HAP-1 (cell line): ENCODE results near the gene FRAS1.

Experiments used
- DNase-seq, 2 experiments: peaks; one replicate each; pipeline ENCODE4 v3.0.0-alpha.2; 2016 to 2020; ENCODE audit warnings: low spot score in 2 of 2
- H3K27me3 ChIP-seq: fragments of 250-450 bp; sonication (Bioruptor Pico); 2 replicates; pipeline ENCODE4 v1.5.1; 2020; ENCODE audit warnings: low read depth, mild to moderate bottlenecking, moderate library complexity
- H3K36me3 ChIP-seq: fragments of 250-450 bp; sonication (Bioruptor Pico); replicated peaks from 2 replicates; pipeline ENCODE4 v1.5.1; 2020; ENCODE audit warnings: mild to moderate bottlenecking
- H3K4me1 ChIP-seq: fragments of 250-450 bp; sonication (Bioruptor Pico); 2 replicates; pipeline ENCODE4 v1.5.1; 2020; ENCODE audit warnings: mild to moderate bottlenecking
- H3K4me3 ChIP-seq: fragments of 250-450 bp; sonication (Bioruptor Pico); 2 replicates; pipeline ENCODE4 v1.5.1; 2020; ENCODE audit warnings: mild to moderate bottlenecking, moderate library complexity
- H3K9me3 ChIP-seq: fragments of 250-450 bp; sonication (Bioruptor Pico); 2 replicates; pipeline ENCODE4 v1.5.1; 2020; ENCODE audit warnings: mild to moderate bottlenecking, moderate library complexity
- in situ Hi-C: fragments of 300-500 bp; cut with MboI; formaldehyde crosslinking; loops from 3 replicates; pipeline ENCODE4 v1.14.3; 2020; ENCODE audit warnings: low sequenced_read_pairs, inconsistent platforms, mixed read lengths

FRAS1 gene

DNA sequence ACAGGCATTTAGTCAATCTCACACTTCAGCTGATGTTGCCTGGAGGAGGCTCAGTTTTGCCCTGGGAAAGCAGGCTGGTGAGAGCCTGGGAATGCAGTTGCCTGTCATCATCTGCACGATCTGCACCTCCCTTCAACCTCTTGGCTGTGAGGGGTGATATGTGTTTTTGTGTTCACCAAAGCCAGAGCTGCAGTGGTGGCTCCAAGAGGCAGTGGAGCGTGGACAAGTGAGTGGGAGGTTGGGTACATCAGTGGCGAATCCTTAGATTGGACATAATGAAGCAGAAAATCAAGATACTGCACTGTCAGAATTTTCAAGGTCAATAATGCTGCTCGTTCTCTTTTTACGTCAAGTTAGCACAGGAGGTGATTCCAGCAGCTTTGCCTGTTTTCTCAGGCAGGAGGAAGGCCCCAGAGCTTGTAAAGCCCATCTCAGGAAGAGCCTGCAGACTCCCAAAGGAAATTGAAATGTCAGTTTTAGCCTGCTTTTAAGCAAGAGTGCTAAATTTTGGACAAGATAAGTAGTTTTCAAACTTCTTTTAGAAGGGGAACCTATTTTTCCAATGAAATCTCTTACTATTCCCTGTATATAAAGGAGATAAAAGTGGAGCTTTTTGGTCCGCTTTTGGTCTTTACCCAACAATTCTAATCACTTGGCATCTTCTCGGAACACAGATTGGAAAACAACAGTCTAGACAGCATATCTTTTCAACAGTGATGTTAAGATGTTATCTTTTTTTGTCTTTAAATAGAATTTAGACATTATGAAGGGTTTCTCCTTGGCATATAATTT, 92.8 kb downstream of the FRAS1 start:
- DNase-seq: no peak
- H3K4me1 ChIP-seq: no peaks in the 10 kb centered on the region
- H3K27me3 ChIP-seq: no peaks in the 10 kb centered on the region
- H3K9me3 ChIP-seq: no peaks in the 10 kb centered on the region
- in situ Hi-C loops: no loop called here
- H3K4me3 ChIP-seq: no peak overlapping the region
- no peaks in the 10 kb centered on the region for H3K36me3 ChIP-seq

DNA sequence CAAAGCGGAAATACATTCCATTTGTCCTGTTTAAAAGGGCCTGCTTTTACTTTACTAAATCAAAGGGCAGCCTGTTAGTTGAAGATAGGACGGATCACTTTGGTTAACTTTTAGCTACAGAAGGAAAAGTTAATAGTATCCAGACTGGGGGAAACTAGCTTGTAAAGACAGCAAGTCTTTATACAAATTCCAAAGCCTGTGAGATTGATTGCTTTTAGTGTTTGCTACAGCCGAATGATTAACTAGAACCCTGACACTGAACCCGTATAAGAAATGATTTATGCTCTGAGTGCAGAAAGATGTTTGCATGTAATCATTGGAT, 93.4 kb downstream of the FRAS1 start:
- DNase-seq: no peak
- Histone ChIP-seq H3K9me3 (no peaks in the 10 kb centered on the region), H3K4me1 (no peaks in the 10 kb centered on the region), H3K4me3 (no peak overlapping the region), H3K27me3 (no peaks in the 10 kb centered on the region), H3K36me3 (no peaks in the 10 kb centered on the region)
- in situ Hi-C loops: no loop called here

DNA sequence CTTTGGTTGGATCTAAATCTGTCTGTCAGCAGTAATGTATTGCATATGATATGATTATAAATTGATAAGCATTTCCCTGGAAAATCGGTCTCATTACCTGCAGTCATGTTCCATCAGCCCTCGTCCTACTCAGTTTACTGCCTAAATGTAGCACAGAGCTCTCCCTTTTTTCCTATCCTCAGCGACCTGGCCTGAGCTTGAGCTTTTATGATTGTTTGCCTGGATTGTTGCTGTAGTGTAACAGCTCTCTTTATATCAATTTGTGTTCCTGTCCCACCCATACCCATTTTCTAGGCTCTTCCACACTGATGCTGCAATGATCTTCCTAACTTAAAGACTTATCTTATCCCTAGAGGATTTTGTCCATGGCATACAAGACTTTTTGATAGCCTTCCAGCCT, 95.7 kb downstream of the FRAS1 start:
- in situ Hi-C loops: no loop called here
- Histone ChIP-seq H3K9me3 (no peaks in the 10 kb centered on the region), H3K4me1 (no peaks in the 10 kb centered on the region), H3K27me3 (no peaks in the 10 kb centered on the region), H3K36me3 (no peaks in the 10 kb centered on the region), H3K4me3 (no peak overlapping the region)
- no peak for DNase-seq

DNA sequence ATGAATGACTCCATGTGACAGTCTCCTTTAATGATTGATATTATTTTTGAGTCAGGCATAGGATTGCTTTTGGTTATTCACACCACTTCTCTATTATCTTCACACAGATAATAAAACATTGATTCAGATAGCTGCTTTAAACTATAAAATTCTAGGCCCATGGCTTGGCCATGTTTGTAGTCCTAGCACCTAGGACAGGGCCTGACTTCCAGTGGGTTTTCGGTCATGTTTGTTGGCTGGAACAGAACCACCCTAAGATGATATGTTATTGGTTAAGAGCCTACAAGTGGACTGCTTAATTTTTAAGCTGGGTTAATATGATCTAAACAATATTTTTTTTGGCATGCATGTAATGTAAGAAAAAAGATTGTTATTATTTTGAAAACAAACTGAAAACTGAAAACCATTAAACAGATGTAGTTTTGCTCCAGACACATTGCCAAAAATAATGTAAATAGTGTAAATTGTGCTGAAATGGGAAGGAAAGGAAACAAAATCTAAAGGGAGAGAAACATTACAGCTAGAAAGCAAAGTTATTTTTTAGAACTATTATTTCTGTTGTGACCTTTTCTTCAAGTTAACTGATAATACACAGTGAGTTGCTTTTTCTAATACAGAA, 98.0 kb downstream of the FRAS1 start:
- in situ Hi-C loops: no loop called here
- Histone ChIP-seq H3K27me3 (no peaks in the 10 kb centered on the region), H3K9me3 (no peaks in the 10 kb centered on the region), H3K4me3 (no peak overlapping the region), H3K4me1 (no peaks in the 10 kb centered on the region), H3K36me3 (no peaks in the 10 kb centered on the region)
- no peak for DNase-seq

DNA sequence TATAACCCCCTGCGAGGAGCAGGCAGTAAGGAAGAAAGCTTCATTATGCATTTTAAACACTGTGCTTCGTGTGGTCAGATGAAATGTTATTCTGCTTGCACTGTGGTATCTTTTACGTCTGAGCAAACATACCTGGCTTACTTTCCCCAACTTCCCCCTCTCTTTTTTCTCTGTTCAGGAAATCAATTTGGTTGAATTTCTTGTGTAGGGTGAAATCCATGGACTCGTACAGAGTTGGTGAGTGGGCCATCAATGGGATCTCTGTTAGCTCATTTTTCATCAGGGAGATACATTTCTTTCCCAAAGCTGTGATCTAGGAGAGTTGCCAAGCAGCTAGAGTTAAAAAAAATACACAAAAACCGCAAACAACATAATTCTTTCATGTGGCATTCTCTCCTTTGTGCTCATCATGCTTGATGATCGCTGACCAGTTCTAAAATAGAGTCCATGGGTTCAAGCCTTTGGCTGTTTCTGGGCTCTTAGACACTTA, 98.5 kb downstream of the FRAS1 start:
- no peaks in the 10 kb centered on the region for H3K9me3 ChIP-seq
- in situ Hi-C loops: no loop called here
- no peaks in the 10 kb centered on the region for H3K27me3 ChIP-seq
- no peak for DNase-seq
- H3K4me1 ChIP-seq: no peaks in the 10 kb centered on the region
- no peak overlapping the region for H3K4me3 ChIP-seq
- no peaks in the 10 kb centered on the region for H3K36me3 ChIP-seq

DNA sequence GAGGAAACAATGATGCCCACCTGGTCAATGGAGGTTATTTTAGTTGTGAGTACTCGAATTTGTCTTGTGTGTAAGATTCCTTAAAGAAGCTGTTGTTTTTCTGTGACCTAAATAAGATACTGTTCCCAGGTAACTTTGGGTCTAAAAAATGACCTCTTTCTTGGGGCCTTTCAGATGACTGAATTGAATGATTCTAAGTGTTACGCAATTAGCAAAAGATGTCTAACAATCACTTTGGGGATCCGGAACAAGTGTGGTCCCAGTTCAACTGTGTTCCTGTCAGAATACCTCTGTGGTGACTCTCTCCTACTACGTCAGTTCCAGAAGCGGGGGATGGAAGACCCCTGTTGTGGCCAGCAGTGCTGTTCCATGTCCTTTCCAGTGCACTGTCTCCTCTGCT, 99.4 kb downstream of the FRAS1 start:
- no peaks in the 10 kb centered on the region for H3K4me1 ChIP-seq
- no peak for DNase-seq
- no peak overlapping the region for H3K4me3 ChIP-seq
- no peaks in the 10 kb centered on the region for H3K9me3 ChIP-seq
- no peaks in the 10 kb centered on the region for H3K27me3 ChIP-seq
- H3K36me3 ChIP-seq: no peaks in the 10 kb centered on the region
- in situ Hi-C loops: no loop called here

DNA sequence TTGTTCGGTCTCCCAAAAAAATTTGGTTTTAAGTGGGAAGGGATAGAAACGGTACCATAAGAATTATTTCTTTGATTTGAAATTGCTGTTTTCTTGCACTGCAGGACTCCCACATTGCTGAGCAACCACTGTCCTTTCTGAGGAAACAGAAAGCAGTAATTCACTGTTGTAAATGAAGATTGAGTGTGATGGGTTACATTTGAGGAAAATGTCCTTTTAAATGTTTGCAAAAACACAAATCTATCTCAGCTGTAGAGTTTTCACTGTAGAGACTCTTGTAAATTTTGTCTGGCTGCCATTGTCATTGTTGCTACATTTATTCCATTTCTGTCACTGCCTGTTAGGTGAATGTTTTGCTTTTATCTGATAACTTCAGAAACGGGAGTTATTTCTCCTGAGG, 105.2 kb downstream of the FRAS1 start:
- no peaks in the 10 kb centered on the region for H3K4me1 ChIP-seq
- H3K27me3 ChIP-seq: no peaks in the 10 kb centered on the region
- no peaks in the 10 kb centered on the region for H3K36me3 ChIP-seq
- in situ Hi-C loops: no loop called here
- no peak for DNase-seq
- H3K4me3 ChIP-seq: no peak overlapping the region
- H3K9me3 ChIP-seq: no peaks in the 10 kb centered on the region

DNA sequence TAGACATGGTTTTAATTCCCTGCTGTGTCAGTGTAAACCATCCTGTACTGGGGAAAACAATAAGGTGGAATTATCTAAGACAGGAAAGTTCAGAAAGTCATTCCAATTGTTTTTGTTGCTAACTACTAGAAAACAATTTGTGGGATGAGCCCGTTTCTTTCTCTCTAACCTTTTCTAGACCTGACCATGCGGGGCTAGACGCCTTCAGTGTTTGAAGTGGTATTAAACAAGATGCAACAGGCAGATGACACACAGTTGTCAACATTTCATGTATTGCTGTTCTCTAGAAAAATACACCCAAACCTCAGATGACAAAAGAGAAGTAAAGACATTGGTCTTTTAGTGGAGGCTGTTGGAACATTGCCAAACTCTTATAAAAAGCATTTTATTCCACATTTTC, 105.7 kb downstream of the FRAS1 start:
- Histone ChIP-seq H3K27me3 (no peaks in the 10 kb centered on the region; the same call in 1 of the 2 replicates), H3K9me3 (no peaks in the 10 kb centered on the region), H3K4me3 (no peak overlapping the region), H3K36me3 (no peaks in the 10 kb centered on the region), H3K4me1 (no peaks in the 10 kb centered on the region)
- DNase-seq: no peak
- in situ Hi-C loops: no loop called here

DNA sequence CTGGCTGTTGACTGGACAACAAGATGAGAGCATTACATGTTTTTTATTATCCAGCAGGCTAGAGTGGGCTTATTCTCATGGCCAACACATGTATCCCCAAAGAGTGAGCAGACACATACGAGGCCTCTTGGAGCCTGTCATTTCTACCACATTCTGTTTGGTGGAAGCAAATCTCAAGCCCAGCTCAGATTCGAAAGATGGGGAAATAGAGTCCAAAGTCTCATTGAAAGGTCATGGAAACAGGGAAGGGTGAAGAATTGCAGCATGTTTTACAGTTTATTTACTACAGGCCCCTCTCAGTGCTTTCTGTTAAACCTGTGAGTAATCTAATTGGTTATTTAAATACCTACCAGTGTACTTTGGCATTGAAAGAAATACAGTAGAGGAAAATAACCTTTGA, 108.6 kb downstream of the FRAS1 start:
- DNase-seq: no peak
- no peaks in the 10 kb centered on the region for H3K9me3 ChIP-seq
- in situ Hi-C loops: no loop called here
- no peaks in the 10 kb centered on the region for H3K4me1 ChIP-seq
- no peaks in the 10 kb centered on the region for H3K36me3 ChIP-seq
- no peak overlapping the region for H3K4me3 ChIP-seq
- no peaks in the 10 kb centered on the region; the same call in 1 of the 2 replicates for H3K27me3 ChIP-seq

DNA sequence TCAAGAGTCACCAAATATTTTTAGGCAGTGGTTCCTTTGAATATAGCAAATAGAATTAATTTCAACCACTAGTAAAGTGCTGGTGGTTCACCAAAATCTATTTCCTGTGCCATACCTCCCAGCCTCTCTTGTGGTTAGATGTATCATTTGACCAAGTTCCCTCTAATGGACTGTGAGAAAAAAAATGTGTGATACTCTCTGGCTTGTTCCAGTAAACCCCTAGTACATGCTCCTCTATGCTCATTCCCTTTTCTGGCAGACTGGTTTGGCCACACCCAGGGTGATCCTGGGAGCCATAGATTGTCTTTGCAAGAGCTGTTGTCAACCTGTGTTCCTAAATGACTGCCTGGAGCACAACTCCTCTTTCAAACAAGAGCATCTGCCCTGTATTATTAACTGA, 109.5 kb downstream of the FRAS1 start:
- DNase-seq: no peak
- in situ Hi-C loops: no loop called here
- H3K27me3 ChIP-seq: no peaks in the 10 kb centered on the region; the same call in 1 of the 2 replicates
- H3K9me3 ChIP-seq: no peaks in the 10 kb centered on the region
- no peaks in the 10 kb centered on the region for H3K36me3 ChIP-seq
- H3K4me3 ChIP-seq: no peak overlapping the region
- H3K4me1 ChIP-seq: no peaks in the 10 kb centered on the region

DNA sequence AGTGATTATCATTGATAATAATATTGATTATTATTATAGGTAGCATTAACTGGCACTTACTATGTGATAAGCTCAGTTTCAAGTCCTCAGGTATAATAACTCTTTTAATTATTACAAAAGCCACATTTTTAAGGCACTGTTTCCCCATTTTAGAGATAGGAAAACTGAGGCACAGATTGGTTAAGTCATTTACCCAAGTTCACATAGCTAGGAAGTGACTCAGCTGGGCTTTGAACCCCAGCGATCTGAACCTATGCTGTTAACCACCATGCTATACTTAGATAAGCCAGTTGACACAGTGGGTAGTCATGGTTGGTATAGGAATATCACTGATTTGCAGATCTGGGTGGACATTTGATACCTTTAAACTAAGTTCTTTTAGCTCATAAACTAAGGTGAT, 110.4 kb downstream of the FRAS1 start:
- no peaks in the 10 kb centered on the region for H3K9me3 ChIP-seq
- no peaks in the 10 kb centered on the region for H3K4me1 ChIP-seq
- H3K4me3 ChIP-seq: no peak overlapping the region
- no peak for DNase-seq
- no peaks in the 10 kb centered on the region; the same call in 1 of the 2 replicates for H3K27me3 ChIP-seq
- H3K36me3 ChIP-seq: no peaks in the 10 kb centered on the region
- in situ Hi-C loops: no loop called here

DNA sequence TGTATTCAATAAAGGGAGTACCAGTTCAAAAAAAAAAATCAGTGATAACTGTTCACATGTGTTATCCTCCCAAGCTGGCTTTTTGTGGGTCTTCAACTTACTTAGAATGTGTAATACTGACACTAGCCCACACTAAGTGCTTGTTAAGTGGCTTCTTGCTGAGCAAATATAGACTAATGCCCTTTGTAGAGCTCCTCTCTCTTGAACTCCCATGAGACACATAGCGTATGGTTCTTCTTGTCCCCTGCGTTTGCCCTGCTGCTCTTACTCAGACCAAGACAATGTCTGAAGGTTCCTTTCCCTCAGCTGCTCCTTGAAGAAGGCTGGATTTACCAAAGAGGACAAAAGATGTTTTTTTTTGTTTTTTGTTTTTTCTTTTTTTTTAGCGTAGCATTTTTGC, 110.9 kb downstream of the FRAS1 start:
- Histone ChIP-seq H3K36me3 (no peaks in the 10 kb centered on the region), H3K4me3 (no peak overlapping the region), H3K27me3 (no peaks in the 10 kb centered on the region; the same call in 1 of the 2 replicates), H3K4me1 (no peaks in the 10 kb centered on the region), H3K9me3 (no peaks in the 10 kb centered on the region)
- no peak for DNase-seq
- in situ Hi-C loops: no loop called here

DNA sequence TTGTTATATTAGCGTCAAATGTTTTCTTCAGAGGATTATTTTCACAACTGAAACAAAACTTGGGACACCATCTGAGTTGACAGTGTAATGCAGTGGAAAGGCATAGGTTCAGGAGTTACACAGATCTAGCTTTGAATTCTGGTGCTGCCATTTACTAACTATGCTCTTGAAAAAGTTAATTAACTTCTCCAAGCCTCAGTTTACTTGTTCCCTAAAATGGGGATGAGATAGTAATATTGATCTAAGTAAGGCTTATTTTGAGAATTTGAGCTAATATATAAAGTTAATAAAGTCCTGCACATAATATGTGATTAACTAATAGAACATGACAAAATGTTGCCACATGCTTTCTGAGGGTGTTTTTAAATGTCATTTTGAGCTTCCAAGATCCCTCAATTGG, 112.6 kb downstream of the FRAS1 start:
- H3K27me3 ChIP-seq: no peaks in the 10 kb centered on the region; the same call in 1 of the 2 replicates
- in situ Hi-C loops: no loop called here
- H3K4me3 ChIP-seq: no peak overlapping the region
- H3K4me1 ChIP-seq: no peaks in the 10 kb centered on the region
- H3K9me3 ChIP-seq: no peaks in the 10 kb centered on the region
- DNase-seq: no peak
- no peaks in the 10 kb centered on the region for H3K36me3 ChIP-seq

DNA sequence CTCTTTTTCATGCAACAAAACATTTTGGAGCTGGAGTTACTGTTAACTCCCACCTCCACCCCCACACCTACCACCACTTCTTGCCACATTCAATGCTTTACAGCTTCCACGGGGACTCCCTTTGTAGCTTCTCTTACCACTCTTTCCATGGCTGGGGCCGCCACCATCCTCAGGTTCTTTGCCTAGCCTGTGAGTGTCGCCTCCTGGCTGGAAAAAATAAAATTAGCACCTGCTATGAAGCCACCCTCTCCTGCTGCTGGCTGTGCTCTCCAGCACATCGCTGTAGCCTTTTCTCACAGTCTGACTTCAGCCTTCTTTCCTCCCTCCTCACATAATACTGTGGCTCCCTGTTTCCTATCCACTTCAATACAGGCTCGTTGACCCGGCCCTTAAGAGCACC, 114.4 kb downstream of the FRAS1 start:
- H3K4me1 ChIP-seq: no peaks in the 10 kb centered on the region
- no peak overlapping the region for H3K4me3 ChIP-seq
- H3K27me3 ChIP-seq: no peaks in the 10 kb centered on the region; the same call in 1 of the 2 replicates
- H3K9me3 ChIP-seq: no peaks in the 10 kb centered on the region
- DNase-seq: no peak
- no peaks in the 10 kb centered on the region for H3K36me3 ChIP-seq
- in situ Hi-C loops: no loop called here
